HepG2 (cell line): ENCODE measurements around the gene JAGN1. TPM values are rescaled to one million over a fixed set of nuclear protein-coding genes. Genes with fewer than 3 reads are reported as not detected.
A peak's percentile ranks its signal among the peaks of the same experiment; 100 is the strongest.

Experiments
- ATF2 ChIP-seq: sonication (generic); formaldehyde crosslinking; IDR thresholded peaks from 2 replicates; pipeline ENCODE4 v1.4.0; 2020; ENCODE audit warnings: missing genetic modification reagents
- CENPX ChIP-seq: sonication (generic); formaldehyde crosslinking; IDR thresholded peaks from 2 replicates; pipeline ENCODE4 v1.9.0; 2021; ENCODE audit warnings: mild to moderate bottlenecking, missing genetic modification reagents, moderate library complexity
- DRAP1 ChIP-seq: IDR thresholded peaks from 2 replicates; pipeline ENCODE4 v1.6.1; 2016; ENCODE audit warnings: missing genetic modification reagents, missing compliant biosample characterization
- ETS1 ChIP-seq: sonication (generic); formaldehyde crosslinking; IDR thresholded peaks from 2 replicates; pipeline ENCODE4 v1.4.0; 2020; ENCODE audit warnings: missing genetic modification reagents
- IRF2 ChIP-seq: IDR thresholded peaks from 2 replicates; pipeline ENCODE4 v1.6.1; 2018; ENCODE audit warnings: missing genetic modification reagents, missing compliant biosample characterization
- KDM4B ChIP-seq: sonication (generic); formaldehyde crosslinking; IDR thresholded peaks from 2 replicates; pipeline ENCODE4 v1.4.0; 2020; ENCODE audit warnings: missing genetic modification reagents
- KDM5B ChIP-seq: sonication (generic); formaldehyde crosslinking; IDR thresholded peaks from 2 replicates; pipeline ENCODE4 v1.4.0; 2020; ENCODE audit warnings: missing genetic modification reagents, mild to moderate bottlenecking, borderline replicate concordance
- MAFG ChIP-seq: sonication (generic); formaldehyde crosslinking; IDR thresholded peaks from 2 replicates; pipeline ENCODE4 v1.5.1; 2020; ENCODE audit warnings: mild to moderate bottlenecking, missing genetic modification reagents
- NR2F2 ChIP-seq: IDR thresholded peaks from 2 replicates; pipeline ENCODE4 v1.6.1; 2012; ENCODE audit warnings: low read depth, inconsistent platforms, borderline replicate concordance
- RFX1 ChIP-seq: fragments of 450-650 bp; IDR thresholded peaks from 2 replicates; pipeline ENCODE4 v1.6.1; 2017
- SOX6 ChIP-seq, 2 experiments: fragments of 450-650 bp in 1 of 2; sonication (generic) in 1 of 2; formaldehyde crosslinking in 1 of 2; IDR thresholded peaks; 2 replicates each; pipeline versions ENCODE4 v1.4.0 to v1.6.1; 2017 to 2020; ENCODE audit warnings: antibody characterized with exemption in 1 of 2, mild to moderate bottlenecking in 1 of 2, missing genetic modification reagents in 1 of 2
- SP1 ChIP-seq, 2 experiments: fragments of 450-650 bp in 1 of 2; sonication (generic) in 1 of 2; formaldehyde crosslinking in 1 of 2; IDR thresholded peaks; 2 replicates each; pipeline versions ENCODE4 v1.4.0 to v1.6.1; 2016 to 2020; ENCODE audit warnings: missing genetic modification reagents in 1 of 2
- SRF ChIP-seq: IDR thresholded peaks from 2 replicates; pipeline ENCODE4 v1.6.1; 2011; ENCODE audit warnings: mild to moderate bottlenecking, low read depth, low read length, moderate library complexity
- THAP8 ChIP-seq: sonication (generic); formaldehyde crosslinking; IDR thresholded peaks from 2 replicates; pipeline ENCODE4 v1.5.1; 2020; ENCODE audit warnings: missing genetic modification reagents, mild to moderate bottlenecking, borderline replicate concordance
- ZBTB20 ChIP-seq: sonication (generic); formaldehyde crosslinking; IDR thresholded peaks from 2 replicates; pipeline ENCODE4 v1.8.1; 2023; ENCODE audit warnings: missing genetic modification reagents, low read depth, mild to moderate bottlenecking, borderline replicate concordance
- ZFAT ChIP-seq: sonication (generic); formaldehyde crosslinking; conservative IDR thresholded peaks from 2 replicates; pipeline ENCODE4 v1.8.1; 2023; ENCODE audit warnings: missing genetic modification reagents, inconsistent platforms
- ZMAT3 ChIP-seq: sonication (generic); formaldehyde crosslinking; conservative IDR thresholded peaks from 2 replicates; pipeline ENCODE4 v1.7.0; 2021; ENCODE audit warnings: missing genetic modification reagents
- ZNF296 ChIP-seq: sonication (generic); formaldehyde crosslinking; conservative IDR thresholded peaks from 2 replicates; pipeline ENCODE4 v1.5.0; 2020; ENCODE audit warnings: mild to moderate bottlenecking, missing genetic modification reagents
- ZNF580 ChIP-seq: IDR thresholded peaks from 2 replicates; pipeline ENCODE4 v1.6.1; 2016; ENCODE audit warnings: low read depth, borderline replicate concordance
- polyA plus RNA-seq, 8 experiments: library from polyadenylated mRNA; depleted of rRNA in 3 of 8; stranded (reverse) in 7 of 8; unstranded in 1 of 8; fragments of >200 nt; fragmentation: Illumina TruSeq in 4 of 8; extraction: Trizol in 4 of 8; gene quantifications; 2 replicates each; pipeline versions ENCODE4 v1.2.1 to v1.2.3, GENCODE V29; 2011 to 2016; ENCODE audit warnings: low read depth in 4 of 8, missing spikeins in 1 of 8, mixed read lengths in 1 of 8; ENCODE audit not compliant: insufficient read depth in 1 of 8
- total RNA-seq, 5 experiments: library from RNA; depleted of rRNA; stranded (reverse); fragments of >200 nt; fragmentation: Illumina TruSeq; extraction: Trizol; gene quantifications; 2 replicates each; pipeline ENCODE4 v1.2.3, GENCODE V29; 2016; ENCODE audit warnings: low read depth in 1 of 5
- TF ChIP-seq, protein P1 (sequence below): IDR thresholded peaks from 2 replicates; pipeline ENCODE4 v1.6.1; 2016; ENCODE audit warnings: missing compliant biosample characterization, missing genetic modification reagents, borderline replicate concordance
- TF ChIP-seq, protein P2 (sequence below): sonication (generic); formaldehyde crosslinking; IDR thresholded peaks from 2 replicates; pipeline ENCODE4 v1.5.1; 2020; ENCODE audit warnings: mild to moderate bottlenecking, moderate library complexity, missing genetic modification reagents

Gene JAGN1
- total and polyA plus RNA-seq, 2 of the 13 experiments (the other 11 are each of a cell fraction or from before 2014, with no cell fraction given), result 49.9 to 50.9 TPM

DNA sequence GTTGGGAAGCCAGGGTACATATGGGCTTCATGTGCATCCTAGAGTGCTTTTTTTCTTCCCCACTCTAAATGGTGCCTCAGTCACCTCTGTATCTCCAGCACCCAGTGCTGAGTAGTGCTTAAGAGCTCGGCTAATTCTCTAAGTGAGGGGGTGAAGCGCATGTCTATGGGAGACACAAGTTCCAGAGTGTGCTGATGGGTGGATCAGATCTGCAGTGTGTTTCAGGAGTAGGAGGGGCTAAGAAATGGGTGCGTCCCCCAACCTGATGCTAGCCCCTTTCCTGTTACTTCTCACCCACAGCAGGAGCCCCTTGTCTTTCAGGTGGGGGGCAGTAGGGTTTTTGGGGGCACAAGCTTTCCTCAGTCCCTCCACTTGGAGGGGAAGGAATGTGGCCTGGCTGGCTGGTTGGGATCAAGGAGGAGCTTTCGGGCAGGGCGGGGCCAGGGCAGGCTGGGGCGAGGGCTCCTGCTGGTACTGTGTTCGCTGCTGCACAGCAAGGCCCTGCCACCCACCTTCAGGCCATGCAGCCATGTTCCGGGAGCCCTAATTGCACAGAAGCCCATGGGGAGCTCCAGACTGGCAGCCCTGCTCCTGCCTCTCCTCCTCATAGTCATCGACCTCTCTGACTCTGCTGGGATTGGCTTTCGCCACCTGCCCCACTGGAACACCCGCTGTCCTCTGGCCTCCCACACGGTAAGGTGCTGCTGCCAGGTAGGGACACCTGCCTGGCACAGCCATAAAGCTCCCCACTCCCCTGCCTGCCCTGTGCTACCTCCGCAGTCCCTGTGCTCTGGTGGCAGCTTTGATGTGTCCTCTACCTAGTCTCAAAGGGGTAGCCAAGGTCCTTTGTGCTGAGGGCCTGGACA is 12.2 kb downstream of the JAGN1 start, which contains the start of gene IL17RE (continued):
- TF ChIP-seq ZMAT3 (CRISPR knock-in tag), result no peak
- TF ChIP-seq, protein P1, sequence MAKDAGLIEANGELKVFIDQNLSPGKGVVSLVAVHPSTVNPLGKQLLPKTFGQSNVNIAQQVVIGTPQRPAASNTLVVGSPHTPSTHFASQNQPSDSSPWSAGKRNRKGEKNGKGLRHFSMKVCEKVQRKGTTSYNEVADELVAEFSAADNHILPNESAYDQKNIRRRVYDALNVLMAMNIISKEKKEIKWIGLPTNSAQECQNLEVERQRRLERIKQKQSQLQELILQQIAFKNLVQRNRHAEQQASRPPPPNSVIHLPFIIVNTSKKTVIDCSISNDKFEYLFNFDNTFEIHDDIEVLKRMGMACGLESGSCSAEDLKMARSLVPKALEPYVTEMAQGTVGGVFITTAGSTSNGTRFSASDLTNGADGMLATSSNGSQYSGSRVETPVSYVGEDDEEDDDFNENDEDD, result no peak
- 0 out of 2 replicates have a peak, but pooled peaks have one; percentile 77 for TF ChIP-seq ZNF296 (CRISPR knock-in tag)
- TF ChIP-seq KDM4B (CRISPR knock-in tag), result no peak
- TF ChIP-seq SOX6 (IDR thresholded peaks at IDR 0.05), result no peak
- peak; percentile 58 for TF ChIP-seq SOX6 (CRISPR knock-in tag; IDR thresholded peaks at IDR 0.05)
- peak; percentile 55; the same call in 1 of the 2 replicates for TF ChIP-seq ZNF580 (CRISPR knock-in tag)
- TF ChIP-seq ZFAT, result no peak
- TF ChIP-seq SRF, result no peak
- no peak for TF ChIP-seq ETS1 (CRISPR knock-in tag)
- TF ChIP-seq DRAP1, result peak; percentile 62
- no peak for TF ChIP-seq MAFG (CRISPR knock-in tag)
- TF ChIP-seq THAP8 (CRISPR knock-in tag), result no peak
- TF ChIP-seq IRF2 (CRISPR knock-in tag), result peak; percentile 12; the same call in 1 of the 2 replicates
- TF ChIP-seq, protein P2, sequence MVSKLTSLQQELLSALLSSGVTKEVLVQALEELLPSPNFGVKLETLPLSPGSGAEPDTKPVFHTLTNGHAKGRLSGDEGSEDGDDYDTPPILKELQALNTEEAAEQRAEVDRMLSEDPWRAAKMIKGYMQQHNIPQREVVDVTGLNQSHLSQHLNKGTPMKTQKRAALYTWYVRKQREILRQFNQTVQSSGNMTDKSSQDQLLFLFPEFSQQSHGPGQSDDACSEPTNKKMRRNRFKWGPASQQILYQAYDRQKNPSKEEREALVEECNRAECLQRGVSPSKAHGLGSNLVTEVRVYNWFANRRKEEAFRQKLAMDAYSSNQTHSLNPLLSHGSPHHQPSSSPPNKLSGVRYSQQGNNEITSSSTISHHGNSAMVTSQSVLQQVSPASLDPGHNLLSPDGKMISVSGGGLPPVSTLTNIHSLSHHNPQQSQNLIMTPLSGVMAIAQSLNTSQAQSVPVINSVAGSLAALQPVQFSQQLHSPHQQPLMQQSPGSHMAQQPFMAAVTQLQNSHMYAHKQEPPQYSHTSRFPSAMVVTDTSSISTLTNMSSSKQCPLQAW (CRISPR knock-in tag), result peak; percentile 60; the same call in 1 of the 2 replicates
- TF ChIP-seq KDM5B (CRISPR knock-in tag), result peak; percentile 84
- no peak for TF ChIP-seq RFX1
- TF ChIP-seq NR2F2, result no peak
- TF ChIP-seq ATF2 (CRISPR knock-in tag), result no peak
- no peak for TF ChIP-seq CENPX (CRISPR knock-in tag)
- TF ChIP-seq ZBTB20, result 0 out of 2 replicates have a peak, but pooled peaks have one; percentile 13
- TF ChIP-seq SP1 (IDR thresholded peaks at IDR 0.05), result no peak
- TF ChIP-seq SP1 (CRISPR knock-in tag; IDR thresholded peaks at IDR 0.05), result peak; percentile 31; the same call in 1 of the 2 replicates
